ENCODE results near the gene BUD13. TPM values are rescaled to one million over a fixed set of nuclear protein-coding genes. Genes with fewer than 3 reads are reported as not detected.

The BUD13 gene
- total and polyA plus RNA-seq, 2 donors, result 13.5 to 14.4 TPM

DNA sequence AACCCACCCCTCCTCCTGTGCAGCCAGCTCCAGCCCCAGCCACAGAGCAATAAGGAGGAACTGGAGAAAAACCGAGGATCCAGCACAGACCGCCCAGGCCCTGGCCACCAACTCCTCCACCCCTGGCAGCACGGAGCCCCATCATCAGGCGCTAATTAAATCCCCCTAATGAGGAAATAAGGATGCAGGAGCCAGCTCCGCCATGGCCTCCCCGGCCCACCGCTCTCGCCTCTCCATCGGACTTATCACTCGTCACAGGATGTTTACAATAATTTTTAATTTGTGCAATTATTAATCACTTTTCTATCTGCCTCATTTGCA is 42.6 kb downstream of the BUD13 start:
- DNase-seq (ENCODE audit: extremely low spot score), result no peak
- no peaks in the 10 kb centered on the region for H3K36me3 ChIP-seq (ENCODE audit: insufficient read depth)
- no peaks in the 10 kb centered on the region for H3K4me1 ChIP-seq (ENCODE audit: insufficient read depth)
- 66% methylated on average over 10 of the region's 10 CpGs for WGBS
- H3K27ac ChIP-seq (ENCODE audit: low read depth), result no peak overlapping the region
- no peak overlapping the region for H3K4me3 ChIP-seq (ENCODE audit: low read depth, low read length)

DNA sequence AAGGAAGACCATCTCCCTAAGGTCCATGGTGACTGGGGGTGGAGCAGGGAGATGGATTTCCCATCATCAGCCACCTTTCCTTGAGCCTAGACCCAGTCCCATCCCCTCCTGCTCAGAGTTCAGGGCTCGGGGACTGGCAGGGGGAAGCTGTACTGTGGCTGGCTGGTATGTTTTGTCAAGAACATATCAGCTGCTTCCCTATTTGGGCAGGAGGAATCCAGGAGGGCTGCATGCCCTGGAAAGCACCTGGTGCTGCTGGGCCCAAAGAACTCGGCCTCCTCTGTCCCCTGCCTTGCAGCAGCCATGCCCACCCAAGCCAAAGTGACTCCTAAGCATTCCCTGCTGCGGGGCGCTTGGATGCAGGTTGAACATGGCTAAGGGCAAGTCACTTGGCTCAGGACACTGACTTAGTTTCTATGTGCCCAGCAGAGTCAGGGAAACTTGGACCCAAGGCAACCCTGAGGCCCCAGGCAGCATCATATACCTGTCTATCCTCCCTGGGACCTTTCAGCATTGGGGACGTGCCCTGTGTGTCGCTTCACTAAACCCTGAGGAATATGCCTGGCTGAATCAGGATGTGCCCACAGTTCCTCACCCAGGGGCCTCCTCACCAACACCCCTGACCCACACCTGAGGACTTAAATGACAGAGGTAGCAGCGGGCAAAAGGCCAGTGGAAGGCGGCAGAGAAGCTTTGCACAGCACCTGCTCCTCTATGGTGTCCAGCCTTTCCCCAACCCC is 43.1 kb downstream of the BUD13 start:
- WGBS, result 88% methylated on average over 8 of the region's 8 CpGs
- Histone ChIP-seq H3K36me3 (ENCODE audit: insufficient read depth) (no peaks in the 10 kb centered on the region), H3K4me1 (ENCODE audit: insufficient read depth) (no peaks in the 10 kb centered on the region), H3K27ac (ENCODE audit: low read depth) (no peak overlapping the region), H3K4me3 (ENCODE audit: low read depth, low read length) (no peak overlapping the region)
- DNase-seq (ENCODE audit: extremely low spot score), result no peak

DNA sequence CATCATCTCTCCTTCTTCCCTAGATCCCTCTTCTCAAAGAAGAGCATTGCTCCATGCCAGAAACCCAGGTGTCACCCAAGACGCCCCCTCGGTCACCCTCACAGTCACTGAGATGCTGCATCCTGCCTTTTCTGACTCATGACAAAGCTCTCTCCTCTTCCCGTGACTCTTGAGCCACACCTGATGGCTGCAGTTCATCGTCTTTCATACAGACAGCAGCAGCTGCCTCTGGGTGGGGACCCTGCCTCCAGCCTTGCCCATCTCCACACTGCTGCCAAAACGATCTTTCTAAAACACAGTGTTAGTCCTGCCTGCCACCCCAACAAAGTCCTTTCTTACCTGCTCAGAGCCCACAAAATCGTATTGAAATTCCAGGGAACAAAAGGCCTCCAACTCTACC is 44.8 kb downstream of the BUD13 start:
- no peak overlapping the region for H3K4me3 ChIP-seq (ENCODE audit: low read depth, low read length)
- DNase-seq (ENCODE audit: extremely low spot score), result no peak
- WGBS, result 78% methylated on average over 6 of the region's 6 CpGs

DNA sequence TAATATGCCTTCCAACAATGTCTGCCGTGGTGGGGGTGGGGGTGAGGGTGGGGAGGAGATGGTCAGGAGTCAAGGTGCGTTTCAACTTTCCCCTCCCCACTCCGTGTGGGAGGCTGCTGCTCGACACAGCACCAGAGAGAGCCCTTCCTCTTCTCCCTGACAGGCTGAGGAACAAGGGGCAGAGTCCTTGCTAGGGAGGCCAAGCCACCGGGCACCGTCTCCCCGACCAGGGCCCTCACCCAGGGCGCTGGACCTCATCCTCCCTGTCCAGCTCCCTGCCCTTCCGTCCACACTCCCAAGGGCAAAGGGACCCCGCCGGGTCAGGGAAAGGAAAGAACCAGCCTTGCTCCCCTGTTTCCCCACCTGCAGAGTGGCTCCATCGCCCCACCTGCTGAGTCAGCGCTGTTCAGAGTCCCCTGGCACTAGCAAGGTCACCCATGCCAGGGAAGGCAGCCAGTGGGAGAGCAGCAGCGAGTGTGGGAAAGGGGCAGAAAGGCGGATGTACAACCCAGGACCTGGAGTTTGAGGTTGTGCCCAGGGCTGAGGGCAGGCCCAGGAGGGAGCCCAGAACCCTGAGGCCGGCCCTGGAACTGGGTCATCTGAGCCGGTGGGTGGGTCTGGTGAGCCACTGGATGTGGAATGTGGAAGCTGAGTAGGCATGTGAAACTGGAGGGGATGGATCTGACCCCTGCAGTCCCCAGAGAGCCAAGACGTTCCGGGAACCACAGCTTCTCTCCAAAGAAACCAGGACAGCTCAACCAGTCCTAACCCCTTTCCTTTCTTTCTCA is 47.2 kb downstream of the BUD13 start:
- H3K27ac ChIP-seq (ENCODE audit: low read depth), result no peak overlapping the region
- no peaks in the 10 kb centered on the region for H3K36me3 ChIP-seq (ENCODE audit: insufficient read depth)
- no peak for DNase-seq (ENCODE audit: extremely low spot score)
- no peak overlapping the region for H3K4me3 ChIP-seq (ENCODE audit: low read depth, low read length)
- H3K4me1 ChIP-seq (ENCODE audit: insufficient read depth), result no peaks in the 10 kb centered on the region
- WGBS, result 68% methylated on average over 19 of the region's 19 CpGs

More for the DNA sequence above, 44.8 kb downstream of the BUD13 start:
- Histone ChIP-seq H3K4me1 (ENCODE audit: insufficient read depth) (no peaks in the 10 kb centered on the region), H3K27ac (ENCODE audit: low read depth) (no peak overlapping the region), H3K36me3 (ENCODE audit: insufficient read depth) (no peaks in the 10 kb centered on the region)

DNA sequence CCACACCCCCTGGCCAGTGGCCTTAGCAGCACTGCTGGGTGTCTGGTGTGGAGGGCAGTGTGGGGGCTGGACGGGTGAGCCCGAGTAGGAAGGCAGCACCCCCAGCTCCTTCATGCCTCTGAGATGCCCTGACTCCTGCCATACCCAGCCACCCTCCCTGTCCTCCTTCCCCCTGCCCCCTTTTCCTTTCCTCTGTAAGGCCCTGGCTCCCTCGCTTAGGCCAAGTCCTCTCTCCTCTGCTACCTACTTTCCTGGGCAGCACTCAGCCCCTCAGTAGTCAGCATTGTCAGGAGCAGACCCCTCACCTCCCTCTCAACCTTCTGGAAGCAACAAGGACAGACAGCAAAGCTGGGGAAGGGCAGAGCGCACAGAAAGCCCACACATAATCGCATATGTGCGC is 48.0 kb downstream of the BUD13 start:
- DNase-seq (ENCODE audit: extremely low spot score), result no peak
- Histone ChIP-seq H3K4me3 (ENCODE audit: low read depth, low read length) (no peak overlapping the region), H3K36me3 (ENCODE audit: insufficient read depth) (no peaks in the 10 kb centered on the region), H3K27ac (ENCODE audit: low read depth) (no peak overlapping the region), H3K4me1 (ENCODE audit: insufficient read depth) (no peaks in the 10 kb centered on the region)
- 77% methylated on average over 6 of the region's 6 CpGs for WGBS

DNA sequence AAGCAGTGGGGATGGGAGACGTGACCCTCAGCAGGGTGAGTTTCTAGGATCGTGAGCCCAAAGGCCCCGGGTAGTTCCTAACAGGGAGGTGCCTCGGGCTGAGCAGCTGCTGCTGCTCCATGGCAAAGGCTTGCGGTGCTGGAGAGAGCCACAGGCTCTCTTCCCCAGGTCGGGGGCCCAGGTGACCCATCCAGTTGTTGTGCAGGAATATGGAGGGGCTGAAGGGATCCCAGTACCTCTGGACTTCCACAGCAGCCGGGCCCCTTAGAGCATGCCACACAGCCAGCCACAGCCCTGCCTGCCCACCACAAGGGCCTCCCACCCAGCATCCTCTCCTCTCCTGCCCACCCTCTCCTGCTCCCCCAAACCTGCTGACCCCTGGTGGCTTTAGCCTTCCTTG is 49.3 kb downstream of the BUD13 start:
- H3K4me3 ChIP-seq (ENCODE audit: low read depth, low read length), result no peak overlapping the region
- H3K27ac ChIP-seq (ENCODE audit: low read depth), result no peak overlapping the region
- H3K4me1 ChIP-seq (ENCODE audit: insufficient read depth), result no peaks in the 10 kb centered on the region
- DNase-seq (ENCODE audit: extremely low spot score), result no peak
- no peaks in the 10 kb centered on the region for H3K36me3 ChIP-seq (ENCODE audit: insufficient read depth)
- WGBS, result 73% methylated on average over 7 of the region's 7 CpGs

DNA sequence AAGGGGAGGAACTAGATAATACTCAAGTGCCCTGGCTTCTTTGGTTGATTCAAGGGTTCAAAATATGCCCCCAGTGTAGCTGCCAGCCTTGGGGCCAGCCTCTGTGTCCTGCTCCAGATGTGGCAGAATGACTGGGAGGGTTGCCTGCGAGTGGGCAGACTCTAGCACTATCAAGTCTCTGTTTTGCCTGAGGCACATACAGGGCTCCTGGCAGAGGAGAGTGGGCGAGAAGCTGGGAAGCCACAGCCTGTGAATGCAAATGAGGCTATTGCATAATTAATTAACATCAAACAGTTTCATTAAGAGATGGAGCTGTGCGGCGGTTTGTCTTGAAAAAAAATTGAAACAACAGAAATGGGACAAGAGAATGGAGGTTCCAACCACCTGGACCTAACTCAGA is 50.8 kb downstream of the BUD13 start:
- no peaks in the 10 kb centered on the region for H3K36me3 ChIP-seq (ENCODE audit: insufficient read depth)
- no peaks in the 10 kb centered on the region for H3K4me1 ChIP-seq (ENCODE audit: insufficient read depth)
- no peak overlapping the region for H3K27ac ChIP-seq (ENCODE audit: low read depth)
- DNase-seq (ENCODE audit: extremely low spot score), result no peak
- no peak overlapping the region for H3K4me3 ChIP-seq (ENCODE audit: low read depth, low read length)
- WGBS, result 93% methylated on average over 4 of the region's 4 CpGs

DNA sequence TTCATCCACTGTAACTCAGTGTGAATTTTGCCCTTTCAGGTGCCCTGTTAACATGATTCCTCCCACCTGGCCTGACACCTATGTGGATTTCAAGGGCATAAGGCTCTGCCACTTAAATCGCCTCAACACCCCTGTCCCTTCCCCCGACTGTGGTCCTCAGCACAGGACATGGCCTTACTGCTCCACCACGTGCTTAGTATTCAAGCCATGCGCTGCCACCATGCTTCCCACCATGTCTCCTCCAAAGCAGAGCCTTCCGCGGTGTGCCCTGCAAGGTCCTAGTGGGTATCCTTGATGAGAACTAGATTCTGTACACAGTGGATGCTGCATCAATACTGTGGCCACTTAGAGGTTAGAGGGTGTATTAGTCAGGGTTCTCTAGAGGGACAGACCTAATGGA is 51.9 kb downstream of the BUD13 start:
- no peak for DNase-seq (ENCODE audit: extremely low spot score)
- Histone ChIP-seq H3K27ac (ENCODE audit: low read depth) (no peak overlapping the region), H3K4me1 (ENCODE audit: insufficient read depth) (no peaks in the 10 kb centered on the region), H3K36me3 (ENCODE audit: insufficient read depth) (no peaks in the 10 kb centered on the region), H3K4me3 (ENCODE audit: low read depth, low read length) (no peak overlapping the region)
- WGBS, result 95% methylated on average over 6 of the region's 6 CpGs

DNA sequence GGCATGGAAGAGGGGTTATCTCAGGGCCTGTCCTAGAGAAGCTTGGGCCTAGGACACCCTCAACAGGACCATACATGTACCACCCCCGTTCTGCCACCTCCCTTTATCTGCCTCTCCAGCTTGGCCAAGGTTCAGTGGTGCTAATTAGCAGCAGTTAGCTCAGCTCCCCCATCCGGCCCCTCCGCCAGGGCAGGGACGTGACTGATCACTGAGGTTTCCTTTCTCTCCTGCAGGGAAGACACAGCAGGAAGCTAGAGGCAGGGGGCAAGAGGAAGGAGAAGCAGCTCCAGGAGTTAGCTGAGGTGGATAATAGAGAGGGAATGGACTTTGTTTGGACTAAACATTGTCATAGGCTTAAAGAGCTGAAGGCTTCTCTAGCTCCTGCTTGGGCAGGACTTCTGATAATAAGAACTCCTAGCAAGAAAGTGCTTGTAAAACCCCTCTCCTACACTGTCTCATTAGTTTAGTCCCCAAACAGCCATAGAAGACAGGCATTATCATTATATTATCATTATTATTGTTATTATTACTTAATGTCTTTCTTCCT is 53.8 kb downstream of the BUD13 start:
- Histone ChIP-seq H3K4me1 (ENCODE audit: insufficient read depth) (no peaks in the 10 kb centered on the region), H3K27ac (ENCODE audit: low read depth) (no peak overlapping the region), H3K4me3 (ENCODE audit: low read depth, low read length) (no peak overlapping the region), H3K36me3 (ENCODE audit: insufficient read depth) (no peaks in the 10 kb centered on the region)
- 64% methylated on average over 4 of the region's 4 CpGs for WGBS
- no peak for DNase-seq (ENCODE audit: extremely low spot score)

DNA sequence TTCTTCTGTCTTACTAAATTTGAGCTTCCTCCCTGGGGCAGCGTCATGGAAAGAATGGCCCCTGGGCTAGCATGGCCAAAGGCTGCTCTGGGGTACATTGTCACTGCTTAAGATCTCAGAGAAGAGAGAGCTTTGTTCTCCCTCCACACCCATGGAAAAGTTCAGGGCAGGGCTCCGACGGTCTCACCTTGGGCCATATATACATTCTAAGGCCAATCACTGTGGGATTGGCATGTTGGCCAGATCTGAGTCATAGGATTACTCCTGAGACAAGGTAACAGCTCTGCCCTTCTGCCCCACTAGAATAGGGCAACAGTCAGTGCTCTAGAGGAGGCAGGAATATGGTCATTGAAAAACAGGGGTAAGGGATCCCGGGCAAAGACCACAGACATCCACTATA is 56.2 kb downstream of the BUD13 start:
- H3K4me3 ChIP-seq (ENCODE audit: low read depth, low read length), result no peak overlapping the region
- H3K36me3 ChIP-seq (ENCODE audit: insufficient read depth), result no peaks in the 10 kb centered on the region
- H3K27ac ChIP-seq (ENCODE audit: low read depth), result no peak overlapping the region
- H3K4me1 ChIP-seq (ENCODE audit: insufficient read depth), result no peaks in the 10 kb centered on the region
- no peak for DNase-seq (ENCODE audit: extremely low spot score)
- WGBS, result 88% methylated on average over 4 of the region's 4 CpGs

DNA sequence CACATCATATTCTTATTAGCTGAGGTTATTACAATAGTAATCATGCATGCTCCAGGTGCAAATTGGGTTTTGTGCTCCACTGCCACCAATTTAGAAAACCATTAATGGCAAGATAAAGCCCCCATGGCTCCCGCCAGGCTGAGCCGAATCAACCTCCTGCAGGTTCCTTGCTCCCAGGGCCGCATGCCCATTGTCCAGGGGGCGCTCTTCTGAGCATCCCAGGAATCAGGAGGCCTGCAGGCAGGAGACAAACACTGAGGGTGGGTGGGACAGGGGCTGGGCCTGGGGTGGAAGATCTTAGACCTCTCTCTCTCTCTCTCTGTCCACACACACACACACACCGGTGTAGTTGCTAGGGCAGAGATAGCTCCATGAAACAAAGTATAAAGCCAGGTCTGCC is 57.4 kb downstream of the BUD13 start:
- WGBS, result 88% methylated on average over 5 of the region's 5 CpGs

DNA sequence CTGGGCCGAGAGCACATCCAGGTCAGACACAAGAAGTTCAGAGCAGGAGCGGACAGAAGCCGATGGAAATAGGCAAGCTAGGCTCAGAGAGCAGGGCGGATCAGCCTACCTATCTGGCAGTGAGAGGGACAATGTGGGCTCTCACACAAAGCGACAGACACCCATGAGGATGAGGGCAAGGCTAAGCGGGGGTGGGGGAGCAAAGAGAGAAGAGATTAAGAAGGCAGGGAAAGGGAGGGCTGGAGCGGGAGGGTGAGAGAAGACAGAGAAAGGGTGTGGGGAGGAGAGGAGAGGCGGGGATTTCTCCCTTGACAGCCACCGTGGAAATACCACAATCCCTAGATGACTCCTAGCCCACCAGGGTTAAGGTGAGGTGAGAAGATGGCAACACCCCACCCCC is 57.9 kb downstream of the BUD13 start:
- no peaks in the 10 kb centered on the region for H3K4me1 ChIP-seq (ENCODE audit: insufficient read depth)
- no peak for DNase-seq (ENCODE audit: extremely low spot score)
- no peak overlapping the region for H3K27ac ChIP-seq (ENCODE audit: low read depth)
- H3K36me3 ChIP-seq (ENCODE audit: insufficient read depth), result no peaks in the 10 kb centered on the region
- WGBS, result 84% methylated on average over 9 of the region's 9 CpGs
- H3K4me3 ChIP-seq (ENCODE audit: low read depth, low read length), result no peak overlapping the region

More for the DNA sequence above, 57.4 kb downstream of the BUD13 start:
- no peaks in the 10 kb centered on the region for H3K36me3 ChIP-seq (ENCODE audit: insufficient read depth)
- no peak overlapping the region for H3K27ac ChIP-seq (ENCODE audit: low read depth)
- no peak for DNase-seq (ENCODE audit: extremely low spot score)
- H3K4me1 ChIP-seq (ENCODE audit: insufficient read depth), result no peaks in the 10 kb centered on the region
- H3K4me3 ChIP-seq (ENCODE audit: low read depth, low read length), result no peak overlapping the region

DNA sequence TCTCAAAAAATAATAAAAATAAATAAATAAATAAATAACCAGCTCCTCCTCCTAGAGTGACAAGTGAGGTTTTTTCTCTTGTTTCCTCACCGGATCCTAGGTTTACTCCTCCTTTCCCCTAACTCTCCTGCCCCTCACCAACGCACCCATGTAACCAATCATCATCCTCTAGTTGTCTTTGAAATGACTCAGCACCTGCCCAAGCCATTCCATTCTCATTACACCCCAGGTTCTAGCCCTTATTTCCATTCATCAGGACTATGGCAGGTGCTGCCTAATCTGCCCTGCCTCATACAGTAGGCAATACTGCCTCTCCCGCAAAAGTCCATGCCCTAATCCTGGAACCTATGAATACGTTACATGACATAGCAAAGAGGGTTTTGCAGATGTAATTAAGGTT is 60.4 kb downstream of the BUD13 start:
- no peaks in the 10 kb centered on the region for H3K36me3 ChIP-seq (ENCODE audit: insufficient read depth)

DNA sequence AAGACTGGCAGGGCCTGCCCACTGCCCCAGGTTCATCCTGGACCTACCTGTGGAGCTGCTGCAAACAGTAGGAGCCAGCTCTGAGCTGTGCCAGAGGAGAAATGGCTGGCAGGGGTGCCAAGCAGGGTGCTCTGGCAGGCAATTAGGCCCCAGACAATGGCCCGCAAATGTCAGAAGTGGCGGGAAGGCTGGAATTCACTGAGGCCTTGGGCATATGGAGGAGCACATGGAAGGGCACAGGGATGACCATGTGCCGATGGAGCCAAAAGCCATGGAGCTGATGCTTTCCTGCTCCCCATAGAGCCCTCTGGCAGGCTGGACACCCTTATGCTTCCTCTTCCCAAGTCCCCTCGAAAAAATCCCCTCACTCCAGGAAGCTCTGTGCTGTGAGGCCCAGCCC is 62.0 kb downstream of the BUD13 start:
- no peak for DNase-seq (ENCODE audit: extremely low spot score)
- Histone ChIP-seq H3K36me3 (ENCODE audit: insufficient read depth) (no peaks in the 10 kb centered on the region), H3K27ac (ENCODE audit: low read depth) (no peak overlapping the region), H3K4me3 (ENCODE audit: low read depth, low read length) (no peak overlapping the region), H3K4me1 (ENCODE audit: insufficient read depth) (no peaks in the 10 kb centered on the region)
- WGBS, result 82% methylated on average over 4 of the region's 4 CpGs

More for the DNA sequence above, 60.4 kb downstream of the BUD13 start:
- no peak overlapping the region for H3K4me3 ChIP-seq (ENCODE audit: low read depth, low read length)
- no peak overlapping the region for H3K27ac ChIP-seq (ENCODE audit: low read depth)
- no peak for DNase-seq (ENCODE audit: extremely low spot score)
- 93% methylated on average over 4 of the region's 4 CpGs for WGBS
- H3K4me1 ChIP-seq (ENCODE audit: insufficient read depth), result no peaks in the 10 kb centered on the region

Data from urinary bladder (tissue), 4 donors.